ENCODE data around the gene KNSTRN. TPM values are rescaled to one million over a fixed set of nuclear protein-coding genes. Genes with fewer than 3 reads are reported as not detected.

KNSTRN gene
- total and polyA plus RNA-seq, 2 of the 13 experiments (the other 11 are each of a cell fraction or from before 2014, with no cell fraction given), result 20.3 to 62.3 TPM

GRCh38 chr15:40441565-40442531 is 59.3 kb downstream of the KNSTRN start:
- H2AFZ ChIP-seq (ENCODE audit: low read length), result no peak overlapping the region
- H3K9me3 ChIP-seq (ENCODE audit: low read length), result no peaks in the 10 kb centered on the region
- peaks cover 44% of the 10 kb centered on the region for H3K79me2 ChIP-seq (ENCODE audit: insufficient read depth, low read length)
- H3K9ac ChIP-seq (ENCODE audit: insufficient read depth, low read depth, low read length), result peak overlapping the region; percentile 82
- CTCF ChIA-PET (ENCODE audit: low intra/inter-chr PET ratio, low total read pairs), result interaction anchor here (1.1 to 1.2 kb wide), 2 partner anchors 65 to 77 kb away, joined by 4 read pairs; no protein-coding TSS in a partner anchor
- DNase-seq (ENCODE audit: low spot score) (no peak), ATAC-seq (peak; percentile 56), FAIRE-seq (no peak)
- in situ Hi-C loops (cut with HindIII; ENCODE audit: extremely low pct_ligation_motif_present, low pct_unique_long_range_greater_than_20kb) (loop anchor here (5.0 kb wide), 1 partner anchor 70 kb away; no protein-coding TSS in a partner anchor), intact Hi-C loops (cut with micrococcal nuclease; ENCODE audit: unreplicated experiment) (loop anchor here (5.0 kb wide), 1 partner anchor 65 kb away; no protein-coding TSS in a partner anchor)
- H3K27me3 ChIP-seq (ENCODE audit: control insufficient read depth in 1 of 2, insufficient read depth in 2 of 2, low read length in 2 of 2), result peaks cover 2 to 32% of the 10 kb centered on the region in 2 experiments; a peak in 4 of 5 replicates
- H3K4me1 ChIP-seq (ENCODE audit: insufficient read depth, low read length), result peaks cover 55% of the 10 kb centered on the region
- POLR2A ChIA-PET, result interaction anchor here (1.3 kb wide), 1 partner anchor 29 kb away, joined by 3 read pairs; the partner anchor contains the start of gene CHST14
- WGBS (ENCODE audit: low lambda C conversion rate), result under 1% methylated on average over 29 of the region's 119 CpGs
- no TSS peak for BruUV-seq (replicated peaks)
- H3K27ac ChIP-seq (ENCODE audit: extremely low read length, insufficient read depth, low read length), result peak overlapping the region; percentile 57
- H3K4me3 ChIP-seq (replicated peaks in 1 of 3; ENCODE audit: insufficient read depth in 1 of 3, low read depth in 2 of 3, low read length in 3 of 3), result peak overlapping the region; percentile 69 to 88 (median 81)
- H4K20me1 ChIP-seq (ENCODE audit: insufficient read depth, low read length), result peaks cover 12% of the 10 kb centered on the region; the same call in 1 of the 2 replicates
- H3K4me2 ChIP-seq (ENCODE audit: low read depth, low read length), result peak overlapping the region; percentile 70
- H3K36me3 ChIP-seq (replicated peaks in 1 of 2; ENCODE audit: control insufficient read depth in 1 of 2, insufficient read depth in 2 of 2, low read length in 2 of 2), result no peaks in the 10 kb centered on the region; a peak in 1 of 5 replicates
- TF ChIP-seq E2F2 (CRISPR knock-in tag; IDR thresholded peaks at IDR 0.05; ENCODE audit: borderline replicate concordance) (peak; percentile 28; the same call in 1 of the 2 replicates), TERF1 (CRISPR knock-in tag; IDR thresholded peaks at IDR 0.05) (no peak), MAX (IDR thresholded peaks at IDR 0.05) (peak; percentile 47), E2F1 (CRISPR knock-in tag; IDR thresholded peaks at IDR 0.05) (no peak), NCOA5 (CRISPR knock-in tag; IDR thresholded peaks at IDR 0.05) (no peak), MXD1 (CRISPR knock-in tag; IDR thresholded peaks at IDR 0.05) (no peak), ADNP (CRISPR knock-in tag; IDR thresholded peaks at IDR 0.05) (no peak), HOXA3 (CRISPR knock-in tag; IDR thresholded peaks at IDR 0.05) (peak; percentile 38; the same call in 1 of the 2 replicates), STAT6 (CRISPR knock-in tag; IDR thresholded peaks at IDR 0.05; ENCODE audit: borderline replicate concordance) (no peak), ZNF639 (CRISPR knock-in tag; conservative IDR thresholded peaks at IDR 0.05) (peak; percentile 44; the same call in 1 of the 2 replicates), ZNF383 (CRISPR knock-in tag; IDR thresholded peaks at IDR 0.05; ENCODE audit: borderline replicate concordance) (no peak), KAT7 (CRISPR knock-in tag; IDR thresholded peaks at IDR 0.05; ENCODE audit: borderline replicate concordance) (no peak), TBX3 (IDR thresholded peaks at IDR 0.05; ENCODE audit: borderline replicate concordance) (no peak)
